Measurements from ENCODE around the gene MTHFR.

DNA sequence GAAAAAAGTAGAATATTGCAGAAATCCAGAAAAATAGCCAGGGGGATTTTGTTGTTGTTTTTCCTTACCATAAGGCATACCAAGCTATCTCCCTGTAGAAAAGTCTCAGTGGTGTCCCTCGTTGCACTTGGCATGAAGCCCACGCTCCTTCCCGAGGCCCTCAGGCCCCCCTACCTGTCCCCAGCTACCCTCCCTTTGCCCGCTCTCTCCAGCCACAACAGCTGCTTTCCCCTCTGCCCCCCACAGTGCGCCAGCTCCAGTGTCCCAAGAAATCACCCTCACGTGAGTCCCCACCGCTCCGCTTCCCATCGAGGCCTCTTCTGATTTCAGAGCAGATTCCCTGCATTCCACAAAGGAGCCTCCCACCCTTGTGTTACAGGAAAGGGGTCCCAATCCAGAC lies 61.5 kb downstream of the MTHFR start:
- no peak for TF ChIP-seq GATA3 (IDR thresholded peaks at IDR 0.05; ENCODE audit: low read depth, low read length)
- TF ChIP-seq GATA2 (IDR thresholded peaks at IDR 0.05; ENCODE audit: low read depth, low read length) = no peak
